ENCODE data around the gene OLIG3.

OLIG3 gene

GRCh38 chr6:137494281-137494987, at the start of gene OLIG3:
Gene OLIG3, minus strand, starts transcription at chr6:137494394. Its CDS starts 224 bp downstream, at chr6:137494170.
- no peak for DNase-seq

GRCh38 chr6:137543114-137543513, 48.9 kb upstream of the OLIG3 start:
- DNase-seq, result no peak

- DNase-seq, result no peak
Measured at GRCh38 chr6:137542713-137543112, 48.5 kb upstream of the OLIG3 start.

- DNase-seq, result no peak
Measured at GRCh38 chr6:137541534-137542063, 47.4 kb upstream of the OLIG3 start.

GRCh38 chr6:137536104-137536773, 42.0 kb upstream of the OLIG3 start:
- DNase-seq, result no peak

- DNase-seq, result no peak
Measured at GRCh38 chr6:137531376-137532092, 37.3 kb upstream of the OLIG3 start.

GRCh38 chr6:137530404-137530803, 36.2 kb upstream of the OLIG3 start:
- DNase-seq, result no peak

- DNase-seq, result no peak
Measured at GRCh38 chr6:137522831-137523230, 28.6 kb upstream of the OLIG3 start.

- no peak for DNase-seq
Measured at GRCh38 chr6:137522198-137522798, 28.1 kb upstream of the OLIG3 start.

- no peak for DNase-seq
Measured at GRCh38 chr6:137520520-137520919, 26.3 kb upstream of the OLIG3 start.

GRCh38 chr6:137519629-137520176, 25.5 kb upstream of the OLIG3 start:
- DNase-seq, result no peak

- DNase-seq, result no peak
Measured at GRCh38 chr6:137518386-137518983, 24.3 kb upstream of the OLIG3 start.

- DNase-seq, result no peak
Measured at GRCh38 chr6:137514418-137514817, 20.2 kb upstream of the OLIG3 start.

- DNase-seq, result no peak
Measured at GRCh38 chr6:137512757-137513605, 18.8 kb upstream of the OLIG3 start.

GRCh38 chr6:137510923-137511322, 16.7 kb upstream of the OLIG3 start:
- no peak for DNase-seq

- no peak for DNase-seq
Measured at GRCh38 chr6:137498481-137499190, 4.4 kb upstream of the OLIG3 start.

GRCh38 chr6:137497721-137498463, 3.7 kb upstream of the OLIG3 start:
- DNase-seq, result no peak

GRCh38 chr6:137496909-137497720, 2.9 kb upstream of the OLIG3 start:
- DNase-seq, result no peak

GRCh38 chr6:137496368-137496767, 2.2 kb upstream of the OLIG3 start:
- DNase-seq, result no peak
